Progenitor cell of endocrine pancreas (in vitro differentiated cells): ENCODE measurements around the gene PIK3R4. TPM values are rescaled to one million over a fixed set of nuclear protein-coding genes. Genes with fewer than 3 reads are reported as not detected.

Source experiments
- DNase-seq: peaks from one replicate; pipeline ENCODE4 v3.0.0; 2021; ENCODE audit warnings: low spot score; ENCODE audit not compliant: unreplicated experiment
- H3K27ac Mint-ChIP-seq: 2 replicates; pipeline ENCODE4 v1.8.0; 2021; ENCODE audit warnings: mild to moderate bottlenecking, moderate library complexity, mixed read lengths
- H3K27me3 Mint-ChIP-seq: 2 replicates; pipeline ENCODE4 v1.8.0; 2021; ENCODE audit warnings: mixed read lengths
- H3K36me3 Mint-ChIP-seq: 2 replicates; pipeline ENCODE4 v1.8.0; 2022; ENCODE audit warnings: mixed read lengths; ENCODE audit not compliant: insufficient read depth
- H3K4me1 Mint-ChIP-seq: 2 replicates; pipeline ENCODE4 v1.8.0; 2021; ENCODE audit warnings: low read depth, mixed read lengths
- H3K4me3 Mint-ChIP-seq: 2 replicates; pipeline ENCODE4 v1.8.0; 2021; ENCODE audit warnings: low read depth, mild to moderate bottlenecking, moderate library complexity, mixed read lengths
- H3K9me3 Mint-ChIP-seq: 2 replicates; pipeline ENCODE4 v1.8.0; 2021; ENCODE audit warnings: low read depth, mixed read lengths
- CTCF ChIP-seq: fragments of 200-600 bp; sonication (generic); IDR thresholded peaks from one replicate; pipeline ENCODE4 v1.5.0; 2021; ENCODE audit warnings: antibody characterized with exemption, mild to moderate bottlenecking; ENCODE audit not compliant: unreplicated experiment
- total RNA-seq: library from RNA; stranded (reverse); gene quantifications from 2 replicates; pipeline ENCODE4 v1.2.1, GENCODE V29; 2021

The PIK3R4 gene
- total RNA-seq, 1 donor from 2014 or later = 32.2 TPM

- no peaks in the 10 kb centered on the region for H3K27me3 Mint-ChIP-seq
- H3K4me1 Mint-ChIP-seq = peaks cover 14% of the 10 kb centered on the region
- peaks cover 13% of the 10 kb centered on the region for H3K36me3 Mint-ChIP-seq
- no peak overlapping the region for H3K4me3 Mint-ChIP-seq
- H3K9me3 Mint-ChIP-seq = no peaks in the 10 kb centered on the region
- DNase-seq = no peak
- no peak overlapping the region for H3K27ac Mint-ChIP-seq
- TF ChIP-seq CTCF = no peak
Observed at GRCh38 chr3:130743354-130743753, 3.3 kb downstream of the PIK3R4 start.

- no peak for TF ChIP-seq CTCF
- no peak overlapping the region for H3K27ac Mint-ChIP-seq
Observed at GRCh38 chr3:130741946-130742610, 4.6 kb downstream of the PIK3R4 start.

GRCh38 chr3:130739848-130740247, 6.8 kb downstream of the PIK3R4 start:
- DNase-seq = no peak
- no peak overlapping the region for H3K4me3 Mint-ChIP-seq
- TF ChIP-seq CTCF = no peak
- H3K27ac Mint-ChIP-seq = no peak overlapping the region
- H3K27me3 Mint-ChIP-seq = no peaks in the 10 kb centered on the region
- H3K4me1 Mint-ChIP-seq = peaks cover 7% of the 10 kb centered on the region
- H3K36me3 Mint-ChIP-seq = peaks cover 17% of the 10 kb centered on the region
- H3K9me3 Mint-ChIP-seq = no peaks in the 10 kb centered on the region

More at GRCh38 chr3:130741946-130742610, 4.6 kb downstream of the PIK3R4 start:
- H3K27me3 Mint-ChIP-seq = no peaks in the 10 kb centered on the region
- H3K4me1 Mint-ChIP-seq = peaks cover 13% of the 10 kb centered on the region
- H3K36me3 Mint-ChIP-seq = peaks cover 14% of the 10 kb centered on the region
- H3K9me3 Mint-ChIP-seq = no peaks in the 10 kb centered on the region
- no peak overlapping the region for H3K4me3 Mint-ChIP-seq
- no peak for DNase-seq

- no peak for TF ChIP-seq CTCF
- no peak for DNase-seq
- no peak overlapping the region for H3K27ac Mint-ChIP-seq
- peaks cover 17% of the 10 kb centered on the region for H3K36me3 Mint-ChIP-seq
- H3K4me3 Mint-ChIP-seq = no peak overlapping the region
- H3K27me3 Mint-ChIP-seq = no peaks in the 10 kb centered on the region
- H3K4me1 Mint-ChIP-seq = peaks cover 2% of the 10 kb centered on the region
- no peaks in the 10 kb centered on the region for H3K9me3 Mint-ChIP-seq
Observed at GRCh38 chr3:130738241-130738640, 8.4 kb downstream of the PIK3R4 start.

GRCh38 chr3:130737622-130738021, 9.0 kb downstream of the PIK3R4 start:
- no peak overlapping the region for H3K4me3 Mint-ChIP-seq
- H3K36me3 Mint-ChIP-seq = peaks cover 17% of the 10 kb centered on the region
- no peak for TF ChIP-seq CTCF
- H3K27ac Mint-ChIP-seq = no peak overlapping the region
- DNase-seq = no peak
- no peaks in the 10 kb centered on the region for H3K9me3 Mint-ChIP-seq
- H3K4me1 Mint-ChIP-seq = peaks cover 4% of the 10 kb centered on the region
- H3K27me3 Mint-ChIP-seq = no peaks in the 10 kb centered on the region
